Ramos (cell line): ENCODE results near the gene AKAP12.

ENCODE experiments used
- in situ Hi-C: fragments of 300-500 bp; cut with MboI; formaldehyde crosslinking; loops from one replicate; pipeline ENCODE4 v1.14.3; 2022; ENCODE audit warnings: low sequenced_read_pairs; ENCODE audit not compliant: unreplicated experiment

The AKAP12 gene

GRCh38 chr6:151239603-151240035 is at the start of gene AKAP12:
Gene AKAP12, plus strand, starts transcription at chr6:151239967. Its CDS starts 596 bp downstream, at chr6:151240563.
- in situ Hi-C loops: no loop called here

- in situ Hi-C loops: no loop called here
Measured at GRCh38 chr6:151191527-151191926, 48.2 kb upstream of the AKAP12 start.

- in situ Hi-C loops: no loop called here
Measured at GRCh38 chr6:151196555-151196954, 43.2 kb upstream of the AKAP12 start.

GRCh38 chr6:151197556-151197955 is 42.2 kb upstream of the AKAP12 start:
- in situ Hi-C loops: no loop called here

- in situ Hi-C loops: no loop called here
Measured at GRCh38 chr6:151199991-151200390, 39.8 kb upstream of the AKAP12 start.

GRCh38 chr6:151205721-151206600 is 33.8 kb upstream of the AKAP12 start:
- in situ Hi-C loops: no loop called here

- in situ Hi-C loops: no loop called here
Measured at GRCh38 chr6:151207674-151208073, 32.1 kb upstream of the AKAP12 start.

- in situ Hi-C loops: no loop called here
Measured at GRCh38 chr6:151209071-151209831, 30.5 kb upstream of the AKAP12 start.

- in situ Hi-C loops: no loop called here
Measured at GRCh38 chr6:151211075-151211474, 28.7 kb upstream of the AKAP12 start.

- in situ Hi-C loops: no loop called here
Measured at GRCh38 chr6:151213352-151213751, 26.4 kb upstream of the AKAP12 start.

- in situ Hi-C loops: no loop called here
Measured at GRCh38 chr6:151215999-151216398, 23.8 kb upstream of the AKAP12 start.

GRCh38 chr6:151216804-151217203 is 23.0 kb upstream of the AKAP12 start:
- in situ Hi-C loops: no loop called here

- in situ Hi-C loops: no loop called here
Measured at GRCh38 chr6:151219192-151219591, 20.6 kb upstream of the AKAP12 start.

- in situ Hi-C loops: no loop called here
Measured at GRCh38 chr6:151224076-151224475, 15.7 kb upstream of the AKAP12 start.

GRCh38 chr6:151225919-151226318 is 13.8 kb upstream of the AKAP12 start:
- in situ Hi-C loops: no loop called here

- in situ Hi-C loops: no loop called here
Measured at GRCh38 chr6:151228788-151229400, 10.9 kb upstream of the AKAP12 start.

- in situ Hi-C loops: no loop called here
Measured at GRCh38 chr6:151229401-151230276, 10.1 kb upstream of the AKAP12 start.

GRCh38 chr6:151230277-151230577 is 9.5 kb upstream of the AKAP12 start:
- in situ Hi-C loops: no loop called here

GRCh38 chr6:151232899-151233298 is 6.9 kb upstream of the AKAP12 start:
- in situ Hi-C loops: no loop called here

GRCh38 chr6:151233731-151234130 is 6.0 kb upstream of the AKAP12 start:
- in situ Hi-C loops: no loop called here
